Neuronal stem cell (in vitro differentiated cells): Measurements from ENCODE around the gene DNAH8.

Experiments used
- DNase-seq: peaks from one replicate; pipeline ENCODE4 v3.0.0-alpha.2; 2013; ENCODE audit warnings: low spot score
- H2AFZ ChIP-seq: one replicate; pipeline ENCODE4 v1.6.1; 2013; ENCODE audit warnings: mild to moderate bottlenecking, low read length, inconsistent platforms
- H2AK5ac ChIP-seq: 2 replicates; pipeline ENCODE4 v1.6.1; 2013; ENCODE audit warnings: low read depth, mild to moderate bottlenecking, inconsistent platforms, low read length, moderate library complexity, mixed read lengths
- H2BK120ac ChIP-seq: 2 replicates; pipeline ENCODE4 v1.6.1; 2013; ENCODE audit warnings: low read depth, mild to moderate bottlenecking, inconsistent platforms, low read length, moderate library complexity, mixed read lengths
- H2BK12ac ChIP-seq: one replicate; pipeline ENCODE4 v1.6.1; 2013; ENCODE audit warnings: low read length, inconsistent platforms
- H2BK15ac ChIP-seq: 2 replicates; pipeline ENCODE4 v1.6.1; 2013; ENCODE audit warnings: mild to moderate bottlenecking, low read length, inconsistent platforms, mixed read lengths
- H2BK5ac ChIP-seq: one replicate; pipeline ENCODE4 v1.6.1; 2013; ENCODE audit warnings: inconsistent platforms, mild to moderate bottlenecking, low read length, moderate library complexity
- H3K14ac ChIP-seq: one replicate; pipeline ENCODE4 v1.6.1; 2013; ENCODE audit warnings: low read length, inconsistent platforms
- H3K18ac ChIP-seq: 2 replicates; pipeline ENCODE4 v1.6.1; 2013; ENCODE audit warnings: low read length, inconsistent platforms
- H3K23ac ChIP-seq: 2 replicates; pipeline ENCODE4 v1.6.1; 2013; ENCODE audit warnings: low read depth, mild to moderate bottlenecking, mixed read lengths, low read length, inconsistent platforms; ENCODE audit not compliant: poor library complexity
- H3K27ac ChIP-seq: replicated peaks from 3 replicates; pipeline ENCODE4 v1.5.1; 2013; ENCODE audit warnings: low read length, inconsistent platforms
- H3K27me3 ChIP-seq, 3 experiments: 2 replicates each; pipeline ENCODE4 v1.6.1; 2013; ENCODE audit warnings: low read length in 3 of 3, mild to moderate bottlenecking in 2 of 3, inconsistent platforms in 1 of 3, low read depth in 1 of 3, mixed read lengths in 1 of 3, moderate library complexity in 1 of 3; ENCODE audit not compliant: control insufficient read depth in 3 of 3, insufficient read depth in 3 of 3
- H3K36me3 ChIP-seq, 2 donors: replicated peaks in 1 of 2; 2 replicates each; pipeline ENCODE4 v1.6.1; 2013; ENCODE audit warnings: low read length in 2 of 2; ENCODE audit not compliant: control insufficient read depth in 2 of 2, insufficient read depth in 2 of 2
- H3K4ac ChIP-seq: 2 replicates; pipeline ENCODE4 v1.6.1; 2013; ENCODE audit warnings: inconsistent platforms, mild to moderate bottlenecking, low read length, moderate library complexity
- H3K4me1 ChIP-seq, 2 donors: 1 replicate in 1 of 2; 2 replicates in 1 of 2; pipeline ENCODE4 v1.6.1; 2013; ENCODE audit warnings: low read length in 2 of 2, low read depth in 1 of 2; ENCODE audit not compliant: control insufficient read depth in 2 of 2, insufficient read depth in 1 of 2
- H3K4me2 ChIP-seq: one replicate; pipeline ENCODE4 v1.6.1; 2013; ENCODE audit warnings: mild to moderate bottlenecking, low read length, inconsistent platforms; ENCODE audit not compliant: insufficient read depth, poor library complexity, severe bottlenecking
- H3K4me3 ChIP-seq, 2 donors: 2 replicates each; pipeline ENCODE4 v1.5.1; 2013; ENCODE audit warnings: low read length in 2 of 2, mild to moderate bottlenecking in 2 of 2, inconsistent platforms in 1 of 2, moderate library complexity in 1 of 2
- H3K79me1 ChIP-seq: one replicate; pipeline ENCODE4 v1.6.1; 2013; ENCODE audit warnings: low read depth, mild to moderate bottlenecking, inconsistent platforms, low read length, moderate library complexity
- H3K9ac ChIP-seq: one replicate; pipeline ENCODE4 v1.6.1; 2013; ENCODE audit warnings: mild to moderate bottlenecking, low read depth, low read length, inconsistent platforms; ENCODE audit not compliant: poor library complexity
- H3K9me3 ChIP-seq, 2 donors: replicated peaks in 1 of 2; 2 replicates each; pipeline versions ENCODE3 to v1.6.1; 2013; ENCODE audit warnings: low read length in 2 of 2, mild to moderate bottlenecking in 2 of 2, inconsistent platforms in 1 of 2, low read depth in 1 of 2, mixed read lengths in 1 of 2, moderate library complexity in 1 of 2; ENCODE audit not compliant: control insufficient read depth in 2 of 2, insufficient read depth in 1 of 2
- H4K8ac ChIP-seq: one replicate; pipeline ENCODE4 v1.6.1; 2013; ENCODE audit warnings: low read depth, mild to moderate bottlenecking, inconsistent platforms, low read length, moderate library complexity
- H4K91ac ChIP-seq: one replicate; pipeline ENCODE4 v1.6.1; 2013; ENCODE audit warnings: low read length, low read depth, mild to moderate bottlenecking, inconsistent platforms; ENCODE audit not compliant: poor library complexity
- WGBS, 2 donors: extraction: QIAGEN DNeasy Blood & Tissue Kit; methylation state at CpG; one replicate each; pipeline ENCODE4 v1.1.7; 2013; ENCODE audit warnings: missing lambda C conversion rate in 2 of 2, mixed read lengths in 1 of 2; ENCODE audit not compliant: insufficient read length in 2 of 2, insufficient replicate concordance in 1 of 2; ENCODE audit errors: extremely low coverage in 2 of 2; 5-methylcytosine and 5-hydroxymethylcytosine counted together

Gene DNAH8

GRCh38 chr6:38797391-38797790 lies 82.3 kb downstream of the DNAH8 start:
- DNase-seq = no peak
- no peak overlapping the region for H3K14ac ChIP-seq
- no CpG with 5 or more reads among the region's 4 CpGs for WGBS, 2 donors

DNA sequence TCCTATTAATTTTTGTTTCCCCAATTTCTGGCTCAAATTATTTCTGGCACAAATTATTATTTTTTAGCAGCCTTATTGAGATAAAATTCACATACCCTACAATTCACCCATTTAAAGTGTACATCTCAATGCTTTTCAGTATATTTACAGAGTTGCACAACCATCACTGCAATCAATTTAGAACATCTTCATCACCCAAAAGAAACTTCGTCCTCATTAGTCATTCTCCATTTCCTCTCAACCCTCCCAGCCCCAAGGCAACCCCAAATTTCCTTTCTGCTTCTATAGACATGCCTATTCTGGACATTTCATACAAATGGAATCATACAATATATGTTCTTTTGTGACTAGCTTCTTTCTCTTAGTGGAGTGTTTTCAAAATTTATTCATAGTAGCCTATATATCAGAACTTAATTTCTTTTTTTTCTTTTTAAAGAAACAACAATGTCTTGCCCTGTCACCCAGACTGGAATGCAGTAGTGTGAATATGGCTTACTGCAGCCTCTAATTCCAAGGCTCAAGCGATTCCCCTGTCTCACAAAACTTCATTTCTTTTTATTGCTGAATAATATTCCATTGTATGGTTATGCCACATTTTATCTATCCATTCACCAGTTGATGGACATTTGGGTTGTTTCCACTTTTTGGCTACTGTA lies 84.5 kb downstream of the DNAH8 start:
- Histone ChIP-seq H4K91ac (no peak overlapping the region), H3K9me3 (no peaks in the 10 kb centered on the region), H2AK5ac (no peak overlapping the region), H3K14ac (no peak overlapping the region), H2AFZ (no peak overlapping the region), H2BK120ac (no peak overlapping the region), H3K27me3 (peaks cover 0 to 13% (median 0%) of the 10 kb centered on the region in 3 experiments), H3K36me3 (no peaks in the 10 kb centered on the region), H3K4me3 (no peak overlapping the region), H2BK12ac (no peak overlapping the region), H2BK15ac (no peak overlapping the region), H3K9ac (no peak overlapping the region), H3K18ac (no peak overlapping the region), H3K27ac (no peak overlapping the region), H2BK5ac (no peak overlapping the region), H3K4me1 (peaks cover 0 to 7% of the 10 kb centered on the region in 2 donors), H3K4me2 (no peak overlapping the region), H3K23ac (no peak overlapping the region), H4K8ac (no peak overlapping the region), H3K79me1 (no peaks in the 10 kb centered on the region), H3K4ac (no peak overlapping the region)
- no peak for DNase-seq
- WGBS, 2 donors = no CpG with 5 or more reads among the region's 2 CpGs

More at GRCh38 chr6:38797391-38797790, 82.3 kb downstream of the DNAH8 start:
- Histone ChIP-seq H3K4me1 (peaks cover 0 to 7% of the 10 kb centered on the region in 2 donors), H3K18ac (no peak overlapping the region), H4K8ac (no peak overlapping the region), H2BK120ac (no peak overlapping the region), H3K4me2 (no peak overlapping the region), H2BK12ac (no peak overlapping the region), H4K91ac (no peak overlapping the region), H2AFZ (no peak overlapping the region), H2BK5ac (no peak overlapping the region), H3K4me3 (no peak overlapping the region), H3K23ac (no peak overlapping the region), H3K9me3 (no peaks in the 10 kb centered on the region), H3K79me1 (no peaks in the 10 kb centered on the region), H3K27me3 (peaks cover 0 to 9% (median 0%) of the 10 kb centered on the region in 3 experiments), H2AK5ac (no peak overlapping the region), H3K9ac (no peak overlapping the region), H3K4ac (no peak overlapping the region), H3K27ac (no peak overlapping the region), H2BK15ac (no peak overlapping the region), H3K36me3 (no peaks in the 10 kb centered on the region)

- Histone ChIP-seq H3K4me2 (no peak overlapping the region), H3K9ac (no peak overlapping the region), H3K9me3 (no peaks in the 10 kb centered on the region), H3K18ac (no peak overlapping the region), H4K91ac (no peak overlapping the region), H2BK5ac (no peak overlapping the region), H3K36me3 (no peaks in the 10 kb centered on the region), H2AK5ac (no peak overlapping the region), H2BK15ac (no peak overlapping the region), H3K4ac (no peak overlapping the region), H3K23ac (no peak overlapping the region), H3K79me1 (no peaks in the 10 kb centered on the region), H2BK120ac (no peak overlapping the region), H3K27me3 (peaks cover 0 to 19% (median 0%) of the 10 kb centered on the region in 3 experiments), H2BK12ac (no peak overlapping the region), H2AFZ (no peak overlapping the region), H3K14ac (no peak overlapping the region), H3K4me1 (peaks cover 0 to 7% of the 10 kb centered on the region in 2 donors), H3K27ac (no peak overlapping the region), H4K8ac (no peak overlapping the region), H3K4me3 (no peak overlapping the region)
- WGBS, 2 donors = no CpG with 5 or more reads among the region's 4 CpGs
- no peak for DNase-seq
Observed at GRCh38 chr6:38801305-38801704, 86.2 kb downstream of the DNAH8 start.

DNA sequence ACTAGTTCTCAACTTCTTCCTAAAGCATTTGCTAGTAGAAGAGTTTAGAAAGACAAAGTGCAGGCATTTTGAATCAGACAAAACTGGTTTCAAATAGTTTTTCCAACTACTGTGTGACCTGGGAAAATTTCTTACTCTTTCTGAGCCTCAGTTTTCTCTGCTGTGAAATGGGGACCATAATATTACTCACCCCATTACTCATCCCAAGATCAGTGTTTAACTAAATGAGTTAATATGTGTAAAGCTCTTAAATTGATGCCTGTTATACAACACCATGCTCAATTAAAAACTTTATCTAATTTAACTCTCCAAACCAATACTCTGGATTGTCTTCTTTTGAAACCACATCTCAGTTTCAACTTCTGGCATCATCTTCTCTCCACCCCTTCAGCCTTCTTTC lies 87.4 kb downstream of the DNAH8 start:
- Histone ChIP-seq H3K4me3 (no peak overlapping the region), H2BK5ac (no peak overlapping the region), H4K91ac (no peak overlapping the region), H2BK120ac (no peak overlapping the region), H3K36me3 (no peaks in the 10 kb centered on the region), H3K23ac (no peak overlapping the region), H3K4me2 (no peak overlapping the region), H3K27me3 (peaks cover 0 to 19% (median 0%) of the 10 kb centered on the region in 3 experiments), H3K4me1 (peaks cover 0 to 6% of the 10 kb centered on the region in 2 donors), H3K27ac (no peak overlapping the region), H3K4ac (no peak overlapping the region), H3K79me1 (no peaks in the 10 kb centered on the region), H2BK15ac (no peak overlapping the region), H2AK5ac (no peak overlapping the region), H2AFZ (no peak overlapping the region), H4K8ac (no peak overlapping the region), H3K18ac (no peak overlapping the region), H2BK12ac (no peak overlapping the region), H3K9ac (no peak overlapping the region), H3K14ac (no peak overlapping the region), H3K9me3 (peaks cover 0 to 2% of the 10 kb centered on the region in 2 donors)
- no peak for DNase-seq
